ENCODE data around the gene ACTN4.
"Not testable (repeated sequence)": the region's sequence is repeated elsewhere in the genome, so short reads cannot be mapped to it uniquely, and the experiment has no call there.

Gene ACTN4

DNA sequence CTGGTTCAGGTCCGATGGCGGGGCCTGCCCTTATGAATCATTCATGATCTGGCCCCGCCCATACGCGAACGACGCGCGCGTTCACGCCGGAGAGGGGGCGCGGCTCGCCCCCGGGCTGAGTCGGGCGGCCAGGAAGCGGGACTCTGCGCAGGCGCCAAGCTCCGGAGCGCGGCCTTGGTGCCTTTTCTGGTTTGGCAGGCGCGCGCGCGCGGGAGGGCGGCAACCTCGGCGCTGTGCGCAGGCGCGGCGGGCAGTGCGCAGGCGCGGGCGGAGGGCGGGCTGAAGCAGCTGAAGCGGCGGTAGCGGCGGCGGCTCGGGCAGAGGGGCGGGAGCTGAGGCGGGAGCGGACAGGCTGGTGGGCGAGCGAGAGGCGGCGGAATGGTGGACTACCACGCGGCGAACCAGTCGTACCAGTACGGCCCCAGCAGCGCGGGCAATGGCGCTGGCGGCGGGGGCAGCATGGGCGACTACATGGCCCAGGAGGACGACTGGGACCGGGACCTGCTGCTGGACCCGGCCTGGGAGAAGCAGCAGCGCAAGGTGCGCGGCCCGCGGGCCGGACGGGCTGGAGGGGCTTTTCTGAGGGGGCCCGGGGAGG is at the start of gene ACTN4:
ACTN4 (plus strand) TSS at position 282 of the 598 bp plus-strand sequence; CDS start at position 379, 97 bp downstream.
- DNase-seq: peak; percentile 99 to 100 (median 100)

DNA sequence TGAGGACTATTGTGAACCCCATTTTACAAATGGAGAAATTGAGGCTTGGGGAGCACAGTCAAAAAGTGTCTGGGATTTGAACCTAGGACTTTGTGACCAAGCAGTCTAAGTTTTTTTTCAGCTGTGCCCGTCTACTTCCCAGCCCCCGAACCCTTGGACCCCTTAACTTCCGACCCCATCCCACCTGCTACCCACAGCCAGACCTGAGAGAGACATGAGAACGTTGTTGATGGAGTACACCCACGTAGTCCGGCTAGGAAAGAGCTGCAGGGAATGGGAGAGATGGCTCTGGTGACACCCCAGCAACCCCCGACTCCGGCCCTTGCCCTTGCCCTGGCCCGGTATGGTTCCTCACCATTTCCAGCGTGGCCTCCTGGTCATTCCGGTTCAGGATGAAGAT is 47.7 kb upstream of the ACTN4 start:
- no peak for DNase-seq

DNA sequence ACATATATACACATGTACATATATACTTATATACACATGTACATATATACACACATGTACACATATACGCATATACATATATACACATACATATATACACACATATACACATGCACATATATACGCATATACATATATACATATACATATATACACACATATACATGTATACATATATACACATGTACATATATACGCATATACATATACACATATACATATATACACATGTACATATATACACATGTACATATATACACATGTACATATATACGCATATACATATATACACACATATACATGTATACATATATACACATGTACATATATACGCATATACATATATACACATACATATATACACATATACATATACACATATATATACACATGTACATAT is 44.6 kb upstream of the ACTN4 start:
- DNase-seq: not testable (repeated sequence)

DNA sequence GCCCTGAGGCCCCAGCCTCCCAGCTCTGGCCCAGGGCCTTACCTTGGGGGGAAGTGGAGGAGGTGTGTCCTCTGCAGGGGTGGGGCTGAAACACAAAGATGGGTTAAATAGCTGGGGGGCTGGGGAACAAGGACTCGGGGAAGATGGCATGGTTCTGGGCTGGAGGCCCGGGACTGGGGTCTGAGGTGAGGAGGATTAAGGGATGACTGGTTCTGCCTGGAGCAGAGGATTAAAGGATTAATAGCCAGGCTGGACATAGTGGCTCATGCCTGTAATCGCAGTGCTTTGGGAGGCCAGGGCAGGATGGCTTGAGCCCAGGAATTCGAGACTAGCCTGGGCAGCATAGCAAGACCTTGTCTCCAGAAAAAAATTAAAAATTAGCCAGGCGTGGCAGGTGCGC is 41.3 kb upstream of the ACTN4 start:
- DNase-seq: no peak

DNA sequence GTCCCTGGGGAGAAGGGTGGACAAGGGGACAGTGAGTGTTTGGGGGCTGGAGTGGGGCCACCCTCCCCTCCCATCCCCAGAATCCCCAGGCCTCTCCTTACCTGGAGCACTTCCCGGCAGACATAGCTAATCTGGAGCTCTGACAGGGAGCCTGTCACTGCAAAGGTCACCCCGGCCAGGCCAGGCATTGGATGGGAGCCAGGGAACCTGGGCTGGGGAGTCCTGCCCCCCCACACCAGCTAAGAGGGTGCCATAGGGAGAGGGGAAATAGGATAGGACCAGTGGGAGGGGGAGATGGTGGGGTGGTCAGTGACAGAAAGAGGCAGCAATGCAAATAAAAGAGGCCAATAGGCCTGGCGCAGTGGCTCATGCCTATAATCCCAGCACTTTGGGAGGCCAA is 33.2 kb upstream of the ACTN4 start:
- DNase-seq: no peak

DNA sequence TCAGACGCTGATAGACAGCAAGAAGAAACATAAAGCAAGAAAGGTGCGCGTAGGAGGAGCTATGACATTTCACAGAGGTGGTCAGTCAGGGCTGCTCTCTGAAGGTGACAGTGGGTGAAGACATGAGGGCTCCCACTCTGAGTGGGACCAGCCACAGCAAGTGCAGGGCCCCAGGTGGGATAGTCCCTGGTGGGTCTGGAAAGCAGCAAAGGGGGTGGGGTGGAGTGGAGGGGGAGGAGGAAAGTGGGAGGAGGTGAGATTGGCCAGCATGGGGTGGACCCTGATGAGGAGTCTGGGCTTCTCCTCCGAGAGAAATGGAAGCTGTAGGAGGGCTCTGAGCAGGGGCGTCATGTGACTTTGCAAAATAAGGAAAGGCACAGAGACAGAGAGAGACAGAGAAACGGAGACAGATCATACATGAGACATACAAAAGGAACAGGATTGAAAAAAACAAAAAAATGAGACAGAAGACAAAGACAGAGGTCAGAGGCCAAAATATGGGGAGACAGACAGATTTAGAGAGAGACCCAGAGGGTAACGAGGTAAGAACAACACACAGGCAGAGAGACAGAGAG is 32.4 kb upstream of the ACTN4 start:
- no peak for DNase-seq

DNA sequence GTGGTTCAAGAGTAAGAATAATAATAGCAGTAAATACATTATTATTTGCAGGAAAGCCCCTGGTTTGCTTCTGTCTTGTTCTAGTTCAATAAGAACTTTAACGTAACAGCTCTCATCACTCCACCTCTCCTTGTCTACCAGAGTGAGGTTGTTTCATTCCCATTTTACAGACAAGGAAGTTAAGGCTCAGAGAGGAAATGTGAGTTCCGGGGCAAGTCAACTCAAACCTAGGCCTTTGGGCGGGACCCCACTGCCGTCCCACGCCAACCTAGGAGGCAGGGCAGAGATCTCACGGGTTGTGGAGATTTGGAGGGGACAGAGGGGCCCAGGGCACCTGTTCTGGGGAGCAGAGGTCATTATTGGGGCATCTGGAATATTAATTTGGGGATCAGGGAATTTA is 31.2 kb upstream of the ACTN4 start:
- DNase-seq: no peak

DNA sequence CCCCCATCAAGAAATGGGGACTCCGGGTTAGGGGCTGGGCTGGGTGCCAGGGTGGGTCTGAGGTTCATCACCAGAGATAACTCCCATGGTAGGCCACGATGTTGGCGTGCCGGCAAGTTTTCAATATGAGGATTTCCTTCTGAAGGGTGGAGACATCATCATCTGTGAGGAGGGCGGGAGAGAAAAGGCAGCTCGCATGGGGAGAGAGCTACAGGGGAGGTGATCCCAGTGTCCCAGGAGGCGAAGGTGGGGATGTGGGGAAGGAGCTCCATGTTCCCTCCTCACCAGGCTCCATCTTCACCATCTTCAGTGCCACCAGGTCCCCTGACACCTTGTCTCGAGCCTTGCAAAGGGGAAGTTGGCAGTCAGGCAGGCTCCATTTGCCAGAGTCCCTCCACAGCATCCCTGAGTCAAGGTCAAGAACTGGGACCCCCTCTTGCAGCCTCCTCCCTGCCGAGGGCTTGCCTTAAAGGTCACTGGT is 30.1 kb upstream of the ACTN4 start:
- DNase-seq: no peak

DNA sequence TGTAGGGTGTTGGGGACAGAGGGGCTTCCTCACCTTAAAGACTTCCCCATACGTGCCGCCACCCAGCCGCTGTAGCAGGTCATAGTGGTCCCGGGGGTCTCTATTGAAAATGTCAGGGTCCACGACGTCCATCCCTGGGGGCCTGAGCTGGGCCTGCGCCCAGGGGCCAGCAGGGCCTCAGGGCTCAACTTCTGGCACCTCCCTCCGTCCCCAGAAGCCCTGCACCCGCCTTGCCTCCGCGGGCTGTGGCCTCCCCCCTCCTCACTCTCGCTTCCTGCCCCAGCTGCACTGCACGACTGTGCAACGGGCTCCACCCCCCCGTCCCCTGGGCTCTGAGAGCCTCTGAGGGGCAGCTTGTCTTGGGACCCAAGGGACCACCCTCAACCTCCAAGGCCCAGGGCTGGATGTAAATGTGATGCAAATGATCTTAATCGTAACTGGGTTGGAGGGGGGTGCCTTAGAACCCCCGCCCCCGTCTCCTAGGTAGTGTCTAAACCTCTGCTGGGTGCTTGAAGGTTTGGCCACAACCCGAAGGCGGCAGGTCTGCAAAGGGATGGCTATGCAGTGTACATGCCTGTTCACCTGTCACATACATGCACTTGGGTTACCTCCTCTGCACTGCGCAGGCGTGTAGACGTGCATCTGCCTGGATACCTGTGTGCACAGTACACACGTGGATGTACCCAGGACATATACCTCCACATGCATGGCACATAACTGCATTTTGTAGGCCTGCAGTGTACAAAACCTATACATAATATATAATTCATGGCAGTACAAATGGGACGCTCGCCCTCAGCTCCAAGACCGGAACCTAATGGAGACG is 29.5 kb upstream of the ACTN4 start, which contains the start of gene MAP4K1:
MAP4K1 (minus strand) TSS at position 190 of the 826 bp plus-strand sequence; CDS start at position 132, 58 bp downstream.
- DNase-seq: peak in 1 of 3 donors; percentile 12

DNA sequence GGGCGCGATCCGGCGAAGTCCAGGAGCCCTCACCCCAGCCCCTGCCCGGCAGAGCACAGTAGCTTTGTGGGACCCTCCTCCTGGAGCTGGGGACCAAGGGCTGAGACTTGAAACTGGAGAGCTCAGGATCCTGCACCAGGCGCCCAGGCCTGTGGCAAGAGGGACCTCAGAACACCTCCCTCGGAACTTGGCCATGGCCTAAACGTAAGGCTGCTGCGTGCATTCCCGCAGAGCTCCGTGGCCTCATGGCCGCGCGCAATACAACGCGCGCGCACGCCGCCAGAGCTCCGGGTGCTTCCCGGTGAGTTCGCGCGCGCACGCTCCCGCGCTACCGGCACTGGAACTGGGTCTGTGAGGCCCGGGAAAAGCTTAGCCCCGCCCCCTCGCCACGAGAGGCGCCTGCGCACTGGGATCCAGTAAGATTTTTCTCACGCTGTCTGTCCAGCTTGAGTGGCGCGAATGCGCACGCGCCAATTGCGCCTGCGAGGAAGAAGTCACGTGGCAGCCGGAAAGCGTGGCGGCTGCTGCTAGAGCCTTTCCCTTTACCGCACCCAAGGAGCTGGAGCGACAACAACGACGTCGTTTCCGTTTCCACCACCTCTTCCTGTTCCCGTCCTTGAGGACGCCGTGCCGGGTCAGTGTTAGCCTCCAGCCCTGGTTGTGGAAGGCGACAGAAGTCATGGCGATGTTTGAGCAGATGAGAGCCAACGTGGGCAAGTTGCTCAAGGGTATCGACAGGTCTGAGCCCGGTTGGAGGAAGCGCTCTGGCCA is 28.7 kb upstream of the ACTN4 start, which contains the start of gene EIF3K:
EIF3K (plus strand) TSS at position 599 of the 771 bp plus-strand sequence; CDS start at position 680, 81 bp downstream.
- peak; percentile 99 to 100 (median 100) for DNase-seq

DNA sequence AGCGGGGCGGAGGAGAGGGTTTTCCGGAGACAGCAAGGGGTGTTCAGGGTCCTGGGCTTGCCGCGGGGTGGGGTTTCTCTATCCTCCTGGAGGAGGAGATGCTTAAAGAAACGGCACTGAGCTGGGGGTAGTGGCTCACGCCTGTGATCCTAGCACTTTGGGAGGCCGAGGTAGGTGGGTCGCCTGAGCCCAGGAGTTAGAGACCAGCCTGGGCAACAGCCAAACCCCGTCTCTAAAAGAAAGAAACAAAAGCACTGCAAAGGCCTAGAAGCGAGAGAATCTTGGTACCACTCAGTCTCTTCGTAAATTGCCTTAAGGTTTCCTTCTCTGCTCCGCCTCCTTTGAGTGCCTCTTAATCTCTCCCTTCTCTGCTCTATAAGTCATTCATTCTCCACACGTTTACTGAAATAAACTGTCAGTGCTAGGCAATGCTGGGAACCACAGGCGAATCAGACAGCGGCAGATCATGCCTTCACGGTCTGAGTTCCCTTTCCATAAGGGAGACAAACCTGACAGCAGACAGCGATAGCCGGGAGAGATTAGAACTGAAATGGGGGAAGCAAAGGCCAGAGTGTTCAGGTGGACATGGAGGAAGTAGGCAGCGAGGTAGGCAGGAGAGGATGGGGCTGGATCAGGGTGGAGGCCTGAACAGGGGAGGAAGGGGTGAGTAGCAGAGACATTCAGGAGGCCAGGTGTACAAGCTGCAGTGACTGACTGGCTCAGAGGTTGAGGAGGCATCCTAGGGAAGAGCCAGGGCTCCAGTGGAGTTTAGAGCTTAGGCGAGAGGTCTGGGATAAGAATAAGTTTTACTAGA is 27.9 kb upstream of the ACTN4 start:
- DNase-seq: peak in 1 of 3 donors; percentile 22

DNA sequence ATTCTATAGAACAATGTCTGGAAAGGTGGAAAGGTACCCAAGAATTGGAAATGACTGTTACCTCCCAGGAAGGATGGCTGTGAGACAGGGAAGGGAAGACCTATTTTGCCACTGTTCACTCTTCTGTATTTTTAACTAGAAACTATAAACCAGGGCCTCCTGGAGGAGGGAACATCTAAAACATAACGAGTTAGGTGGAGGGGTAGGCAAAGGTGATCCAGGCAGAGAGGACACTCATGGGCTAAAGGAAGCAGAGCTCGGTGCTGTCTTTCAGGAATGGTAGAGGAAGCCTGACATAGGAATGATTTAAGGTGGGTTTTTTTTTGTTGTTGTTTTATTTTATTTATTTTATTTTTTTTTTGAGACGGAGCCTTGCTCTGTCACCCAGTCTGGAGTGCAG is 22.6 kb upstream of the ACTN4 start:
- no peak for DNase-seq

DNA sequence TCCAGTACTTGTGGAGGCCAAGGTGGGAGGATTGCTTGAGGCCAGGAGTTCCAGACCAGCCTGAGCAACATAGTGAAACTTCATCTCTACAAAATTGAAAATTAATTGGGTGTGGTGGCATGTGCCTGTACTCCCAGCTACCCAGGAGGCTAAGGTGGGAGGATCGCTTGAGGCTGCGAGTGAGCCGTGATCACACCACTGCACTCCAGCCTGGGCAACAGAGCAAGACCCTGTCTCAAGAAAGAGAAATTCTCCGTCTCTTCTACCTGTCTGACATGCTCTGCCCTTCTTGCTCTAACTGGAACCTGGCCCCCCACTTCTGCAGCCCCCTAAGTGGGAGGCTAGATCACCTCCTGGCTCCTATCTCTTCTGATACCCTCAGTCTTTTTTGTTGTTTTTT is 21.0 kb upstream of the ACTN4 start:
- DNase-seq: no peak

DNA sequence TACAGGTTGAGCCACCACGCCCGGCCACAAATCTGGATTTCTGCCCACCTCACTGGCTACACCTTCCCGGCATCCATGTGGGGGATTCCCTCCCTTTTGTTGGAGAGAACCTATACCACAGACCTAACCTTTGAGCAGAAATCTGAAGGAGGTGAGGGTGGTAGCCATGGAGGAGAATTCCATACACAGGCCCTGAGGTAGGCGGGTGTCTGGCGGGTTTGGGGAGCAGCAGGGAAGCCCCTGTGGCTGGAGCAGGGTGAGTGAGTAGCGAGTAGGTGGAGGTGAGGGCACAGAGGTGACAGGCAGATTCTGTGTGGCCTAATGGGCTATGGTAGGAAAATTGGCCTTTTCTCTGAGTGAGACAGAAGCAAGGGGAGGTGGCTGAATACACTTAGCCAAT is 17.9 kb upstream of the ACTN4 start:
- DNase-seq: no peak

DNA sequence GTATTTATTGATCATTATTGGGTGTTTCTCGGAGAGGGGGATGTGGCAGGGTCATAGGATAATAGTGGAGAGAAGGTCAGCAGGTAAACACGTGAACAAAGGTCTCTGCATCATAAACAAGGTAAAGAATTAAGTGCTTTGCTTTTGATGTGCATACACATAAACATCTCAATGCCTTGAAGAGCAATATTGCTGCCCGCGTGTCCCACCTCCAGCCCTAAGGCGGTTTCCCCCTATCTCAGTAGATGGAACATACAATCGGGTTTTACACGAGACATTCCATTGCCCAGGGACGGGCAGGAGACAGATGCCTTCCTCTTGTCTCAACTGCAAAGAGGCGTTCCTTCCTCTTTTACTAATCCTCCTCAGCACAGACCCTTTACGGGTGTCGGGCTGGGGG is 16.1 kb upstream of the ACTN4 start:
- DNase-seq: not testable (repeated sequence)

DNA sequence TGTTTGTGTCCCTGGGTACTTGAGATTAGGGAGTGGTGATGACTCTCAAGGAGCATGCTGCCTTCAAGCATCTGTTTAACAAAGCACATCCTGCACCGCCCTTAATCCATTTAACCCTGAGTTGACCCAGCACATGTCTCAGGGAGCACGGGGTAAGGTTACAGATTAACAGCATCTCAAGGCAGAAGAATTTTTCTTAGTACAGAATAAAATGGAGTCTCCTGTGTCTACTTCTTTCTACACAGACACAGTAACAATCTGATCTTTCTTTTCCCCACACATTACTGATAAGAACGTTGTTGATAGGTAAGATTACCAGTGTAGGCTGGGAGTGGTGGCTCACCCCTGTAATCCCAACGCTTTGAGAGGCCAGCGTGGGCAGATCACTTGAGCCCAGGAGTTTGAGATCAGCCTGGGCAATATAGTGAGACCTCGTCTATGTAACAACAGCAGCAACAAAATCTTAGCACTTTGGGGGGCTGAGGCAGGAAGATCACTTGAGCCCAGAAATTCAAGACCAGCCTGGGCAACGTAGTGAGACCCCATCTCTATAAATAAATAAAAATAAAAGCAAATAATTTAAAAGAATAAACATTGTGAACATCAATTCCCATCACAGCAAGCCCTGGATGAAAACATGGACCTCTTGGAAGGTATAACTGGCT is 15.5 kb upstream of the ACTN4 start:
- not testable (repeated sequence) for DNase-seq

DNA sequence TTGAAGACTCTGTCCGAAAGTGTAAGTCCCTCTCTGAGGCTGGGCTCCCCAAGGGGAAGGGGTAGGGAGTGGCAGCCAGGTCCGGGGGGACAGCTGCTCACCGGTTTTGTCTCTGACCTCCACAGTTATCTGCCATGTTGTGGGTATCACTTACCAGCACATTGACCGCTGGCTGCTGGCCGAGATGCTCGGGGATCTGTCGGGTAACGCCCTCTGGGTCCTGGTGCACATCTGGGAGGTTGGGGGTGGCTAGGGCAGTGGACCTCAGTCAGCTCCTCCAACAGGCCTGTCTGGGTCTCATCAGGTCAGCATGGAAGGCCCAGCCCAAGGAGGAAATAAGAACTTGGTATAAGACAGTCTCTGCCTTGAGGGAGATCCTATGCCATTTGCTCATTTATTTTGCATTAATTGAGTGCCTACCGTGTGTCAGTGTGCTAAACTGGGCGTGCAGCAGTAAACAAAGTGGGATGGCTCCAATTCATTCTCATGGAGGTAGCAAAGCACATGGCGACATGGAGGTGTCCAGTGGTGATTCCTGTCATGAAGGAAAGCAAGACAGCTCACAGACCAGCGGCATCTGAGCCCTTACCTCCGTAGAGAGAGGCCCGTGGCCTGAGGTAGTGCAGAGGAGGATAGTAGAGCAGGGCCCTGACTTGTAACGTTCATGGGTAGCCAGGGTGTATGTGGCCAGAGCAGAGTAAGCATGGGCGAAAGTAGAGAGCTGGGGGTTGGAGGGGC is 14.8 kb upstream of the ACTN4 start:
- DNase-seq: no peak

DNA sequence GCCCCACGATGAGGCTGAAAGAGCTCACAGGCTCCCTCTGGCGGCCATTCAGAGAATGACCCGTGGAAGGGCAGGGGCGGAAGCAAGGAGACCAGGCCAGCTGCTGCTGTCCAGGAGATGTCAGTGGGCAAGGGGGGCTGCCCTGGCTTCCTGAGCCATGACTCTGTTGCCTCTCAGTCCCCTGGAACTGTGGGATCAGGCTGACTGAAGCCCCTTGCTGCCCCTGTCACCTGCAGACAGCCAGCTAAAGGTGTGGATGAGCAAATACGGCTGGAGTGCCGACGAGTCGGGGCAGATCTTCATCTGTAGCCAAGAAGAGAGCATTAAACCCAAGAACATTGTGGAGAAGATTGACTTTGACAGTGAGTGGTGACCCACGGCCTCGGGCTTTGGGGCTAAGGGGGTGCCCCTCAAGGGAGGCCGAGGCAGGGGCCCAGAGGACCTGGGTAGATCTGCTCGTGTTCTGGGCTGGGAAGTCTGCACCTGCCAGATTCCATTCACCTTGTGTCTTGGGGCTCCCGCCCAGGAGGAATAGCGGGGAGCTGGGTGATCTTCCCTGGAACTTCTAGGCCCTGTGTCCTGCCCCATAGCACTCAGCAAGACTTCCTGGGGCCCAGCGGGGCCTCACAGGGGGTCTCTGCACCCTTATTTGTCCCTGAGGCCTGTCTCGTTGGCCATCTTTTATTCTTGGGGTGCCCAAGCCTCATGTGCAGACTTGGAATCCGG is 12.5 kb upstream of the ACTN4 start:
- peak; percentile 76 to 82 (median 82) for DNase-seq

DNA sequence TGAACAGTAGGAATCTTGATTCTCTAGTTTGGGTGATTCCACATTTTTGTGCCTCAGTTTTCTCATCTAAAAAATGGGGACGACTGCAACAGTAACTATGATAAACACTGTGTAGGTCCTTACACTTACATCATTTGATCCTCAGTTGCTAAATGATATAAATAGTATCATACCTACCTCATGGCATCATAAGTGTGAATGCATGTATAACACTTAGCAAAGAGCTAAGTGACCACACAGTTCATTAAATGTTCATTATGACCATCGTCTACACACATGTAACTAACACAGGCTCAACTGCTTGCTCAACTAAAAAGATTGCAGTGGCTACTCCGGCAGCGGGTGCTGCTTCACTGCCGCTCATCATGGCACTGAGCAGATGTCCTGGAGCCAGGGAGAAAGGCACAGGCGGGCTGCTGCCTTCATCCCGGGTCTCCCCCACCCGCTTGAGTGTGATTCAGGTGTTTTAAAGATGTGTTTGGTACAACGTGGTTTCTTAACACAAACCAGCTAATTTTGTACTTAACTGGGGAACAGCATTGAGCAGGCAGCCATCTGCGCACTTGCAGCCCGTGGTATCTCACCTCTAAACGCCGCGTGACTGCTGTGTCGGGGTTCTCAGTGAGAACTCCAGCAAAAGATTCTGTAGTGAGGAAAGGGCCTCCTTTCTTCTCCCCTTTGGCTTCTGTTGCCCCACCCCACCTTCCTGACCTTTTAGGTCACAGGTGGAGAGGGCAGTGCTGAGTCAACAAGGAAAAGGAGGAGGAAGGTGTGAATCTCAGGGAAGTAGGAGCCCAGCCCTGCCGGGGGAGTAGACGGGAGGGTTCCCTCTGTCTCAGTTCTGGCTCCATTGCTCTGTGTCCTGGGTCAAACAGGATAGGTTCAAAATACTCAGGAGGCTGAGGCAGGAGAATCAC is 11.7 kb upstream of the ACTN4 start:
- DNase-seq: no peak
